ENCODE data around the gene KCNN1.

Gene KCNN1

DNA sequence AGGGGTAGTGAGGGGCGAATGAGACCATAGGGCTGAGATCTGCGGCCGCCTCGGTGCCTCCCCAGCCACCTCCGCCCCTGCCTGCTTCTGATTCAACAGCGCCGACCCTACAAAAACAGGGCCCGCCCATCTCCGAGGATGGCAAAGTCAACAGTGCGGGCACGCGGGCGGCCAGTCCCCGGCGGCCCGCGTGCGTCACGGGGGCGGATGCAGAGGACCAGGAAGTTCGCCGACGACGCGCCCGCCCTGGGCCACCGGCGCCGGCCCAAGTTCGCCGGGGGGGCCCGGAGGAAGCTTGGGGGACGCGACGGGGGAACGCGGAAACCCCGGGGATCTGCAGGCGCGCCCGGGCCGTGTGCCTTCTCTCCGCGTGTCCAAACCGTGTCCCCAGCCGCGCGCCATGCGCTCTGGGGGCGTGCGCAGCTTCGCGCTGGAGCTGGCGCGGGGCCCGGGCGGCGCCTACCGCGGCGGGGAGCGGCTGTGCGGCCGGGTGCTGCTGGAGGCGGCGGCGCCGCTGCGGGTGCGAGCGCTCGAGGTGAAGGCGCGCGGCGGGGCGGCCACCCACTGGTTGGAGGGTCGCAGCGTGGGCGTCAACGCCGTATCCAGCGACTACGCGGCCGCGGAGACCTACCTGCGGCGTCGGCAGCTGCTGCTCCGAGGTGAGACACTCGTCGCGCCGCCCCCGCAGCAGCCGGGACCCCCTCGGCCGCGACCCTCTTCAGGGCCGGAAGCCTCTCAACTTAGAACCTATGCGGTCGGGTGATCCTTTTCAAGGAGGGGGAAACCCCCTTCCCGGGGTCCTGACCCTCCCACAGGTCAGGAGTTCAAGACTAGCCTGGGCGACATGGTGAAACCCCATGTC lies 34.2 kb downstream of the KCNN1 start (continued):
- TF ChIP-seq, protein P1, sequence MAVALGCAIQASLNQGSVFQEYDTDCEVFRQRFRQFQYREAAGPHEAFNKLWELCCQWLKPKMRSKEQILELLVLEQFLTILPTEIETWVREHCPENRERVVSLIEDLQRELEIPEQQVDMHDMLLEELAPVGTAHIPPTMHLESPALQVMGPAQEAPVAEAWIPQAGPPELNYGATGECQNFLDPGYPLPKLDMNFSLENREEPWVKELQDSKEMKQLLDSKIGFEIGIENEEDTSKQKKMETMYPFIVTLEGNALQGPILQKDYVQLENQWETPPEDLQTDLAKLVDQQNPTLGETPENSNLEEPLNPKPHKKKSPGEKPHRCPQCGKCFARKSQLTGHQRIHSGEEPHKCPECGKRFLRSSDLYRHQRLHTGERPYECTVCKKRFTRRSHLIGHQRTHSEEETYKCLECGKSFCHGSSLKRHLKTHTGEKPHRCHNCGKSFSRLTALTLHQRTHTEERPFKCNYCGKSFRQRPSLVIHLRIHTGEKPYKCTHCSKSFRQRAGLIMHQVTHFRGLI (tag by site-specific recombination; IDR thresholded peaks at IDR 0.05) = 0 out of 2 replicates have a peak, but pooled peaks have one; percentile 25
- TF ChIP-seq ZNF155 (tag by site-specific recombination; IDR thresholded peaks at IDR 0.05) = no peak
- TF ChIP-seq, protein P2, sequence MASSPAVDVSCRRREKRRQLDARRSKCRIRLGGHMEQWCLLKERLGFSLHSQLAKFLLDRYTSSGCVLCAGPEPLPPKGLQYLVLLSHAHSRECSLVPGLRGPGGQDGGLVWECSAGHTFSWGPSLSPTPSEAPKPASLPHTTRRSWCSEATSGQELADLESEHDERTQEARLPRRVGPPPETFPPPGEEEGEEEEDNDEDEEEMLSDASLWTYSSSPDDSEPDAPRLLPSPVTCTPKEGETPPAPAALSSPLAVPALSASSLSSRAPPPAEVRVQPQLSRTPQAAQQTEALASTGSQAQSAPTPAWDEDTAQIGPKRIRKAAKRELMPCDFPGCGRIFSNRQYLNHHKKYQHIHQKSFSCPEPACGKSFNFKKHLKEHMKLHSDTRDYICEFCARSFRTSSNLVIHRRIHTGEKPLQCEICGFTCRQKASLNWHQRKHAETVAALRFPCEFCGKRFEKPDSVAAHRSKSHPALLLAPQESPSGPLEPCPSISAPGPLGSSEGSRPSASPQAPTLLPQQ (tag by site-specific recombination; IDR thresholded peaks at IDR 0.05) = peak; percentile 77; the same call in 1 of the 2 replicates
- TF ChIP-seq, protein P3, sequence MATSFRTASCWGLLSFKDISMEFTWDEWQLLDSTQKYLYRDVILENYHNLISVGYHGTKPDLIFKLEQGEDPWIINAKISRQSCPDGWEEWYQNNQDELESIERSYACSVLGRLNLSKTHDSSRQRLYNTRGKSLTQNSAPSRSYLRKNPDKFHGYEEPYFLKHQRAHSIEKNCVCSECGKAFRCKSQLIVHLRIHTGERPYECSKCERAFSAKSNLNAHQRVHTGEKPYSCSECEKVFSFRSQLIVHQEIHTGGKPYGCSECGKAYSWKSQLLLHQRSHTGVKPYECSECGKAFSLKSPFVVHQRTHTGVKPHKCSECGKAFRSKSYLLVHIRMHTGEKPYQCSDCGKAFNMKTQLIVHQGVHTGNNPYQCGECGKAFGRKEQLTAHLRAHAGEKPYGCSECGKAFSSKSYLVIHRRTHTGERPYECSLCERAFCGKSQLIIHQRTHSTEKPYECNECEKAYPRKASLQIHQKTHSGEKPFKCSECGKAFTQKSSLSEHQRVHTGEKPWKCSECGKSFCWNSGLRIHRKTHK (tag by site-specific recombination; IDR thresholded peaks at IDR 0.05) = no peak
- TF ChIP-seq ZNF133 (tag by site-specific recombination; IDR thresholded peaks at IDR 0.05) = no peak
- peak; percentile 59 for TF ChIP-seq ZNF629 (tag by site-specific recombination; IDR thresholded peaks at IDR 0.05)
- no peak for TF ChIP-seq ZBTB21 (tag by site-specific recombination; IDR thresholded peaks at IDR 0.05)
- TF ChIP-seq SP3 (tag by site-specific recombination; IDR thresholded peaks at IDR 0.05) = peak; percentile 37; the same call in 1 of the 2 replicates
- TF ChIP-seq, protein P4, sequence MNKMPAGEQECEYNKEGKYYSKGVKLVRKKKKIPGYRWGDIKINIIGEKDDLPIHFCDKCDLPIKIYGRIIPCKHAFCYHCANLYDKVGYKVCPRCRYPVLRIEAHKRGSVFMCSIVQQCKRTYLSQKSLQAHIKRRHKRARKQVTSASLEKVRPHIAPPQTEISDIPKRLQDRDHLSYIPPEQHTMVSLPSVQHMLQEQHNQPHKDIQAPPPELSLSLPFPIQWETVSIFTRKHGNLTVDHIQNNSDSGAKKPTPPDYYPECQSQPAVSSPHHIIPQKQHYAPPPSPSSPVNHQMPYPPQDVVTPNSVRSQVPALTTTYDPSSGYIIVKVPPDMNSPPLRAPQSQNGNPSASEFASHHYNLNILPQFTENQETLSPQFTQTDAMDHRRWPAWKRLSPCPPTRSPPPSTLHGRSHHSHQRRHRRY (tag by site-specific recombination; IDR thresholded peaks at IDR 0.05) = no peak
- TF ChIP-seq, protein P5, sequence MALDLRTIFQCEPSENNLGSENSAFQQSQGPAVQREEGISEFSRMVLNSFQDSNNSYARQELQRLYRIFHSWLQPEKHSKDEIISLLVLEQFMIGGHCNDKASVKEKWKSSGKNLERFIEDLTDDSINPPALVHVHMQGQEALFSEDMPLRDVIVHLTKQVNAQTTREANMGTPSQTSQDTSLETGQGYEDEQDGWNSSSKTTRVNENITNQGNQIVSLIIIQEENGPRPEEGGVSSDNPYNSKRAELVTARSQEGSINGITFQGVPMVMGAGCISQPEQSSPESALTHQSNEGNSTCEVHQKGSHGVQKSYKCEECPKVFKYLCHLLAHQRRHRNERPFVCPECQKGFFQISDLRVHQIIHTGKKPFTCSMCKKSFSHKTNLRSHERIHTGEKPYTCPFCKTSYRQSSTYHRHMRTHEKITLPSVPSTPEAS (tag by site-specific recombination; IDR thresholded peaks at IDR 0.05) = no peak
- peak; percentile 27; the same call in 1 of the 2 replicates for TF ChIP-seq ZFP69B (tag by site-specific recombination; IDR thresholded peaks at IDR 0.05)
- TF ChIP-seq ZNF223 (tag by site-specific recombination; IDR thresholded peaks at IDR 0.05) = no peak
- no peak for TF ChIP-seq ZNF248 (tag by site-specific recombination; IDR thresholded peaks at IDR 0.05)
- TF ChIP-seq ZNF664 (tag by site-specific recombination; IDR thresholded peaks at IDR 0.05) = no peak
- TF ChIP-seq, protein P6, sequence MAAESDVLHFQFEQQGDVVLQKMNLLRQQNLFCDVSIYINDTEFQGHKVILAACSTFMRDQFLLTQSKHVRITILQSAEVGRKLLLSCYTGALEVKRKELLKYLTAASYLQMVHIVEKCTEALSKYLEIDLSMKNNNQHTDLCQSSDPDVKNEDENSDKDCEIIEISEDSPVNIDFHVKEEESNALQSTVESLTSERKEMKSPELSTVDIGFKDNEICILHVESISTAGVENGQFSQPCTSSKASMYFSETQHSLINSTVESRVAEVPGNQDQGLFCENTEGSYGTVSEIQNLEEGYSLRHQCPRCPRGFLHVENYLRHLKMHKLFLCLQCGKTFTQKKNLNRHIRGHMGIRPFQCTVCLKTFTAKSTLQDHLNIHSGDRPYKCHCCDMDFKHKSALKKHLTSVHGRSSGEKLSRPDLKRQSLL (tag by site-specific recombination; IDR thresholded peaks at IDR 0.05) = peak; percentile 52; the same call in 1 of the 2 replicates
- no peak for TF ChIP-seq ZNF747 (tag by site-specific recombination; IDR thresholded peaks at IDR 0.05)
- TF ChIP-seq ZBTB1 (tag by site-specific recombination; IDR thresholded peaks at IDR 0.05) = no peak
- TF ChIP-seq, protein P7, sequence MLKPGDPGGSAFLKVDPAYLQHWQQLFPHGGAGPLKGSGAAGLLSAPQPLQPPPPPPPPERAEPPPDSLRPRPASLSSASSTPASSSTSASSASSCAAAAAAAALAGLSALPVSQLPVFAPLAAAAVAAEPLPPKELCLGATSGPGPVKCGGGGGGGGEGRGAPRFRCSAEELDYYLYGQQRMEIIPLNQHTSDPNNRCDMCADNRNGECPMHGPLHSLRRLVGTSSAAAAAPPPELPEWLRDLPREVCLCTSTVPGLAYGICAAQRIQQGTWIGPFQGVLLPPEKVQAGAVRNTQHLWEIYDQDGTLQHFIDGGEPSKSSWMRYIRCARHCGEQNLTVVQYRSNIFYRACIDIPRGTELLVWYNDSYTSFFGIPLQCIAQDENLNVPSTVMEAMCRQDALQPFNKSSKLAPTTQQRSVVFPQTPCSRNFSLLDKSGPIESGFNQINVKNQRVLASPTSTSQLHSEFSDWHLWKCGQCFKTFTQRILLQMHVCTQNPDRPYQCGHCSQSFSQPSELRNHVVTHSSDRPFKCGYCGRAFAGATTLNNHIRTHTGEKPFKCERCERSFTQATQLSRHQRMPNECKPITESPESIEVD (tag by site-specific recombination; IDR thresholded peaks at IDR 0.05) = no peak
- TF ChIP-seq, protein P8, sequence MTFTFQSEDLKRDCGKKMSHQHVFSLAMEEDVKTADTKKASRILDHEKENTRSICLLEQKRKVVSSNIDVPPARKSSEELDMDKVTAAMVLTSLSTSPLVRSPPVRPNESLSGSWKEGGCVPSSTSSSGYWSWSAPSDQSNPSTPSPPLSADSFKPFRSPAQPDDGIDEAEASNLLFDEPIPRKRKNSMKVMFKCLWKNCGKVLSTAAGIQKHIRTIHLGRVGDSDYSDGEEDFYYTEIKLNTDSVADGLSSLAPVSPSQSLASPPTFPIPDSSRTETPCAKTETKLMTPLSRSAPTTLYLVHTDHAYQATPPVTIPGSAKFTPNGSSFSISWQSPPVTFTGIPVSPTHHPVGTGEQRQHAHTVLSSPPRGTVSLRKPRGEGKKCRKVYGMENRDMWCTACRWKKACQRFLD (tag by site-specific recombination; IDR thresholded peaks at IDR 0.05) = no peak
- TF ChIP-seq KLF1 (tag by site-specific recombination; IDR thresholded peaks at IDR 0.05) = peak; percentile 84
- TF ChIP-seq ZNF510 (tag by site-specific recombination; IDR thresholded peaks at IDR 0.05; ENCODE audit: insufficient replicate concordance) = no peak
- no peak for TF ChIP-seq ZNF548 (tag by site-specific recombination; IDR thresholded peaks at IDR 0.05)
- TF ChIP-seq ZNF37A (tag by site-specific recombination; IDR thresholded peaks at IDR 0.05) = no peak
- no peak for TF ChIP-seq ZBTB17 (tag by site-specific recombination; IDR thresholded peaks at IDR 0.05)
- TF ChIP-seq ZNF132 (tag by site-specific recombination; IDR thresholded peaks at IDR 0.05; ENCODE audit: borderline replicate concordance) = no peak
- no peak for TF ChIP-seq KLF7 (tag by site-specific recombination; IDR thresholded peaks at IDR 0.05; ENCODE audit: borderline replicate concordance)
- peak; percentile 56; the same call in 1 of the 2 replicates for TF ChIP-seq OSR2 (tag by site-specific recombination; IDR thresholded peaks at IDR 0.05)
- TF ChIP-seq ZNF670 (tag by site-specific recombination; IDR thresholded peaks at IDR 0.05; ENCODE audit: low read depth) = no peak
- no peak for TF ChIP-seq ZNF266 (tag by site-specific recombination; IDR thresholded peaks at IDR 0.05; ENCODE audit: low read depth)

Data from HEK293 (cell line).